ENCODE measurements around the gene CDK14. TPM values are rescaled to one million over a fixed set of nuclear protein-coding genes. Genes with fewer than 3 reads are reported as not detected.

CDK14 gene
- total RNA-seq, 2 donors from 2014 or later: 0.49 to 1.7 TPM

DNA sequence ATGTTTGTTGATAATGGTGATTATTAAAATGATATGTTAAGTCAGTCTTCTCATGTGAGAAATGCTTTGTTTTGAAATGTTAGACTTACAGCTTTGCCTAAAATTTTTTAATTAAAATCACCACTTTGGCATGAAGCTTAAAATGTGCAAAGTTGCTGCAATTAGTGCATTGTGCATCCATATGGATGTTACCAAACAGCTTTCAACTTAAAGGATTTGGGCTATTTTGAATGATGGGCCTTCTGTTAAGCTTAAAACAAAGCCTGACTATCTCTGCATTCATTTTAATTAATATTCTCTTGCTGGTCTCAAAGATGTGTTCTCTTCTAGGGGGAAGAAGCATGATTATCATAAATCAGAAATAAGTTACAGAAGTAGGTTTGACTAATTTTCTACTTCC is 603.5 kb downstream of the CDK14 start:
- DNase-seq: no peak
- no peak overlapping the region for H3K4me3 Mint-ChIP-seq
- peaks cover 0 to 5% of the 10 kb centered on the region in 2 donors for H3K9me3 Mint-ChIP-seq
- peaks cover 10% of the 10 kb centered on the region for H3K27me3 Mint-ChIP-seq (ENCODE audit: low read depth)
- no peaks in the 10 kb centered on the region for H3K4me1 Mint-ChIP-seq (ENCODE audit: low read depth)
- H3K27ac Mint-ChIP-seq: no peak overlapping the region
- H3K36me3 Mint-ChIP-seq (ENCODE audit: insufficient read depth in 2 of 2): no peaks in the 10 kb centered on the region
- no peak for ATAC-seq (replicated peaks in 1 of 2)

DNA sequence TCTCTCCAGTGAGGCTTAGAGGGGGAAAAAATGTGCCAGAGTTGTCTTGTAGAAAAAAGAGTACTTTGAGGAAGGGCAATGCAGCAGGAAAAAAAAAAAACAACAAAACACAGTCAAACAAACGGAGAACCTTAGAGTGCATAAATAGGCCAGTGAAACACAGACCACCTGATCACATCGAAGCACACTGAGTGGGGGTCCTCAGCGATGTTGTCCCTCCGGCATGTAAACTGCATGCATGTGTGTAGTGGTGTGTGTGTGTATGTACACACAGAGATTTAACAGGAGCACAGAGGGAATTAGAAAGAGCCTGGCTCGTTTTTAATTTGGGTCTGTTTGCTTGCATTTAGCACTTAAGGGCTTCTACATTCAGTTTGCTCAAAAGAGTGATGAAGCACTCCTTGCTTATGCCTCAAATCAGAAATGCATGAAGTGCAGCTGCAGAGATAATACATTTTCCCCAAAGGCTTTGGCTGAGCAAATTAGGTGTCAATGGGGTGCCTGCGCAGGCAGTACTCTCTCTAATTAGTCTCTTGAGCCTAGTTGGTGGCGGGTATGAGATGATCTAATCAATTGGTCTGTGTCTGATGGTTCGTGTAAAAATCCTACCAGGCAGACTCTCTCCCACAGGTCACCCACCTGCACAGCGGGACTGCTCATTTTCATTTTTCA is 605.5 kb downstream of the CDK14 start:
- H3K27ac Mint-ChIP-seq: no peak overlapping the region
- peaks cover 0 to 5% of the 10 kb centered on the region in 2 donors for H3K9me3 Mint-ChIP-seq
- no peak overlapping the region for H3K4me3 Mint-ChIP-seq
- ATAC-seq (replicated peaks in 1 of 2): no peak
- H3K36me3 Mint-ChIP-seq (ENCODE audit: insufficient read depth in 2 of 2): no peaks in the 10 kb centered on the region
- no peaks in the 10 kb centered on the region for H3K4me1 Mint-ChIP-seq (ENCODE audit: low read depth)
- DNase-seq: no peak
- no peaks in the 10 kb centered on the region for H3K27me3 Mint-ChIP-seq (ENCODE audit: low read depth)

DNA sequence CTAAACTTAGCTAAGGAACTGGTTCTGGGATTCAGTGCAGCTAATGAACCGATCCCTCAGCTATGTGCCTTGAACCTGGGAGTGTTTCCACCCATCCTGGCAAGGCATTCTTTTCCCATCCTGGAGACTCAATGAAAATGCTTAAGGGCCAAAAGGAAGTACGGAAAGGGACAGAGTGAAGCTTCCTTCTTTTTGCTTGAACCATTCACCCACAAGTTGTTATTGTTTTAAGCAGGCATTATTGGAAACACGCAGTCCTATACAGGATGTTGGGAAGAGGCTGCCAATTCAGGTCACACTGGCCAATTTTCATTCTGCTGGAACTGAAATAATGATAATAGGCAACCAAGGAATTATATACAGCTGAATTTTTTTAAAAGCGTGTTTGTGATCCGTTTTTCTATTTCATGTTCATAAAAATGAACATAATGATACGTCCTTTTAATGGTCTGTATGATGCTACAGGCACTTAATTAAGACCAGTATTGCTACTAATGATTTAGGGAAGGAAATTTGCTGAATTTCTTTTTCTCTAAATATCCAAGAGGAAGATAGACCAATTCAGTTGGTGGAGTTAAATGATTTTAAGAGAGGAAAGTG is 610.3 kb downstream of the CDK14 start:
- Mint-ChIP-seq H3K36me3 (ENCODE audit: insufficient read depth in 2 of 2) (no peaks in the 10 kb centered on the region), H3K27me3 (ENCODE audit: low read depth) (no peaks in the 10 kb centered on the region), H3K9me3 (peaks cover 0 to 5% of the 10 kb centered on the region in 2 donors), H3K27ac (no peak overlapping the region), H3K4me1 (ENCODE audit: low read depth) (peaks cover 5% of the 10 kb centered on the region), H3K4me3 (no peak overlapping the region)
- ATAC-seq (replicated peaks in 1 of 2) (no peak), DNase-seq (no peak)

DNA sequence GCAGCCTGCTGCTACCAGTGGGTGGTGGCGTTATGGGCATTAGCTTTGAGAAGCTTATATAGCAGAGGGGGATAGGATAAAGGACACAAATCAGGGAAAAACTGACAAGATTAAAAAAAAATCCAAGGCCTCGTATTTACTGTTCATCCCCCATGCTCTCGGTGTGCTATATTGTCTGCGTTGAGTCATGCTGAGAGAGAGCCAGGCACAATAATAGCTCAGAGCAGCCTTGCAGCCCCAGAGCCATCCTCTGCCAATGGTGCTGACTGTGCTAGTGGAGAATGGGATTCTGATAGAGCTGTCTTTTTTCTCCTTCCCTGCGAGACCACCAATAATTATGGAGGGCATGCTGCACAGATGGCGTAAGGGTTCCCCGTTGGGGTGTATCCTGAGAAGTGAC is 616.5 kb downstream of the CDK14 start:
- Mint-ChIP-seq H3K9me3 (no peaks in the 10 kb centered on the region), H3K4me1 (ENCODE audit: low read depth) (no peaks in the 10 kb centered on the region), H3K36me3 (ENCODE audit: insufficient read depth in 2 of 2) (no peaks in the 10 kb centered on the region), H3K4me3 (no peak overlapping the region), H3K27me3 (ENCODE audit: low read depth) (no peaks in the 10 kb centered on the region), H3K27ac (no peak overlapping the region)
- no peak for ATAC-seq (replicated peaks in 1 of 2)
- DNase-seq: no peak

DNA sequence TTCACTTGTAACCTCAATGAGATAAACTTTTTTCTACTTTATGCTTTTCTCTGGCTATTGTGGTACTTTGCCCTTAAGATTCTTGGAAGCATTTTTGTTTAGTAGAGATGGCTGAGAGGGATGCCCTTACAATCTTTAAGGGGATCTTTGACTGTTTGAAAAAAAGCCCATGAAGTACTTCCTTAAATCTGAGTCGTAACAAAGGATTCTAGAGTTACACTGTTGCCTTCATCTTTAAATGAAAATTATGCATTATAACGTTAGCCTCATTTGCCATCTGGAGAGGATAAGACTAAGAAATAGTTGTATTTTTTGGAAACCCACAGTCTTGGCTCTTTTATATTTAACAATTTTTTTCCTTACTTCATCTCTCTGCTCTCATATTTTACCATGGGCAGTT is 630.3 kb downstream of the CDK14 start:
- Mint-ChIP-seq H3K4me3 (no peak overlapping the region), H3K9me3 (no peaks in the 10 kb centered on the region), H3K4me1 (ENCODE audit: low read depth) (peaks cover 4% of the 10 kb centered on the region), H3K27me3 (ENCODE audit: low read depth) (no peaks in the 10 kb centered on the region), H3K36me3 (ENCODE audit: insufficient read depth in 2 of 2) (no peaks in the 10 kb centered on the region), H3K27ac (no peak overlapping the region)
- no peak for DNase-seq
- no peak for ATAC-seq (replicated peaks in 1 of 2)

DNA sequence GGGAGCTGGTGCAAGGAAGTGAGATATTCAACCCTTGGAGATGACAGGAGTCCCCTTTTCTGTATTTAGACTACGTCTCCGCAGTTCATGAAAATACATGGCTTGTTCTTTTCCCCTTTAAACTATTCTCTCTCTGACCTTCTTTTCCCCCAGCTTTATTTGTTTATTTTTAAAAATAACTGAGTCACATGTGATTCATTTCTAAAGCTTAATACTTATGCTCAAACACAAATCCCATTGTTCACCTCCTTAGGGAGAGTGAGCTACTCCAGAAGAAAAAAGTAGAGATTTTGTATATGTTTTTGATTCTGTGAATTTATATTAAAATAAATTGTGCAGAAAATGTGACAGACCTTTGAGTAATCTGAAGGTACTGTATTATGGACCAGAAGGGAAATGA is 632.2 kb downstream of the CDK14 start:
- no peaks in the 10 kb centered on the region for H3K36me3 Mint-ChIP-seq (ENCODE audit: insufficient read depth in 2 of 2)
- H3K4me3 Mint-ChIP-seq: no peak overlapping the region
- H3K9me3 Mint-ChIP-seq: no peaks in the 10 kb centered on the region
- ATAC-seq (replicated peaks in 1 of 2): no peak
- no peak overlapping the region for H3K27ac Mint-ChIP-seq
- H3K27me3 Mint-ChIP-seq (ENCODE audit: low read depth): no peaks in the 10 kb centered on the region
- DNase-seq: no peak
- H3K4me1 Mint-ChIP-seq (ENCODE audit: low read depth): peaks cover 4% of the 10 kb centered on the region

- DNase-seq (no peak), ATAC-seq (replicated peaks in 1 of 2) (no peak)
- Mint-ChIP-seq H3K4me3 (no peak overlapping the region), H3K27me3 (ENCODE audit: low read depth) (no peaks in the 10 kb centered on the region), H3K27ac (no peak overlapping the region), H3K9me3 (no peaks in the 10 kb centered on the region), H3K4me1 (ENCODE audit: low read depth) (peaks cover 4% of the 10 kb centered on the region), H3K36me3 (ENCODE audit: insufficient read depth in 2 of 2) (no peaks in the 10 kb centered on the region)
Observed at GRCh38 chr7:91228927-91229558, 632.9 kb downstream of the CDK14 start.

DNA sequence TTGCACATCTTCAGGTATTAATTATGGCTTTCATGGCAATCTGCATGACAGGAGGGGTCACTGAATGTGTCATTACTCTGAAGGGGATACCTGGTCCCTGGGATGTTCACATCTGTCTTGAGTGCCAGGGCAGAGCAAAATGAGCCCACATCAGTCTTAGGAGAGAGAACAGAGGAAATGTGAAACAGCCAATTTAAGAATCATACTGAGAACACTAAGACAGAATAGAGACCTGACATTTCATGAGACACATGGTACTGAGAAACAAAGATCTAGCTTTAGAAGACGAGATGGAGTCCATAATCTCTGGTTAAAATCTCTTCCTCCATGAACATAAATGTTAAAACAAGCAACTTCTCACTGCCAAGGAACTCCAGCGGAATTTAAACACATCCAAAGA is 634.0 kb downstream of the CDK14 start:
- Mint-ChIP-seq H3K4me1 (ENCODE audit: low read depth) (peaks cover 4% of the 10 kb centered on the region), H3K4me3 (no peak overlapping the region), H3K9me3 (no peaks in the 10 kb centered on the region), H3K27me3 (ENCODE audit: low read depth) (no peaks in the 10 kb centered on the region), H3K36me3 (ENCODE audit: insufficient read depth in 2 of 2) (no peaks in the 10 kb centered on the region), H3K27ac (no peak overlapping the region)
- ATAC-seq (replicated peaks in 1 of 2) (peak in 1 of 2 donors; percentile 62), DNase-seq (no peak)

DNA sequence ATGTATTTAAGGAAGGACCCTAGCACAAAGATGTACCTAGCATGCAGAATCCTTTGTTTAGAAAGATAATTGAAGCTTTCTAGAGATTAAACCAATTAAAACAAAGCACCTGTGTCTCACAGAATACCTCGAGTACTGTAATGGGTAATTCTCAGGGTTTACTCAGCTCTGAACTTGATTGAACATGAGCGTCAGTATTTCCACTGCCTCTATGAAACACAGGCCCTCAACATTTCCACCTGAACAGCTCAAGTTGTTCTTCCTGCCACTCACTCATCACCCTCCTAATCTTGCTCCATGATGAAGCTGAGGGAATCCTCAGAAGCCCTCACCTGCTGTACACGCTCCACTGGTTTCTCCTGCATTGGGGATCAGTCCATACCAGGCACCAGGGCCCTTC is 634.4 kb downstream of the CDK14 start:
- H3K27me3 Mint-ChIP-seq (ENCODE audit: low read depth): no peaks in the 10 kb centered on the region
- peak; percentile 52 to 78 for ATAC-seq (replicated peaks in 1 of 2)
- peak overlapping the region in 1 of 2 donors; percentile 31 for H3K4me3 Mint-ChIP-seq
- H3K27ac Mint-ChIP-seq: no peak overlapping the region
- H3K4me1 Mint-ChIP-seq (ENCODE audit: low read depth): peaks cover 4% of the 10 kb centered on the region
- DNase-seq: no peak
- H3K36me3 Mint-ChIP-seq (ENCODE audit: insufficient read depth in 2 of 2): no peaks in the 10 kb centered on the region
- no peaks in the 10 kb centered on the region for H3K9me3 Mint-ChIP-seq

DNA sequence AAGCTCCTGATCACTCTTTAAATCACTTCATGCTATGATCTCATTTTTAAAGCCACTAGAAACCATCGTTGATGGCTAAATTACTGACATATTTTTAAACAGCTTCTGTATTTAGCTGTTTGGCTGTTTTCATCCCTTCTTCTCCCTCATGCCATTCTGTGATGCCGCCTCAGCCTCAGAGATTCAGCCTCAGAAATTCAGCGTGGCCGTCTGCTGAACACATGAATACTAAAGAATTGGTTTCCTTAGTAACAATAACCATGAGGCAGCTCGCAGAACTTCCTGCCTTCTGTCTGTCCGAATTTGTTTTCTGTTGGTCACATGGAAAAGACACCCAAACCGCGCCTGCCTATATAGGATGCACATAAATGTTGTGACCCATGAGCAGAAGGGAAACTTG is 637.1 kb downstream of the CDK14 start:
- ATAC-seq (replicated peaks in 1 of 2): no peak
- Mint-ChIP-seq H3K9me3 (no peaks in the 10 kb centered on the region), H3K36me3 (ENCODE audit: insufficient read depth in 2 of 2) (no peaks in the 10 kb centered on the region), H3K27me3 (ENCODE audit: low read depth) (no peaks in the 10 kb centered on the region), H3K4me1 (ENCODE audit: low read depth) (peaks cover 4% of the 10 kb centered on the region), H3K4me3 (no peak overlapping the region), H3K27ac (no peak overlapping the region)
- no peak for DNase-seq

- no peaks in the 10 kb centered on the region for H3K4me1 Mint-ChIP-seq (ENCODE audit: low read depth)
- DNase-seq (no peak), ATAC-seq (replicated peaks in 1 of 2) (no peak)
- H3K36me3 Mint-ChIP-seq (ENCODE audit: insufficient read depth in 2 of 2): no peaks in the 10 kb centered on the region
- no peaks in the 10 kb centered on the region for H3K9me3 Mint-ChIP-seq
- H3K27ac Mint-ChIP-seq: no peak overlapping the region
- H3K4me3 Mint-ChIP-seq: no peak overlapping the region
- no peaks in the 10 kb centered on the region for H3K27me3 Mint-ChIP-seq (ENCODE audit: low read depth)
Observed at GRCh38 chr7:91235211-91235832, 639.2 kb downstream of the CDK14 start.

DNA sequence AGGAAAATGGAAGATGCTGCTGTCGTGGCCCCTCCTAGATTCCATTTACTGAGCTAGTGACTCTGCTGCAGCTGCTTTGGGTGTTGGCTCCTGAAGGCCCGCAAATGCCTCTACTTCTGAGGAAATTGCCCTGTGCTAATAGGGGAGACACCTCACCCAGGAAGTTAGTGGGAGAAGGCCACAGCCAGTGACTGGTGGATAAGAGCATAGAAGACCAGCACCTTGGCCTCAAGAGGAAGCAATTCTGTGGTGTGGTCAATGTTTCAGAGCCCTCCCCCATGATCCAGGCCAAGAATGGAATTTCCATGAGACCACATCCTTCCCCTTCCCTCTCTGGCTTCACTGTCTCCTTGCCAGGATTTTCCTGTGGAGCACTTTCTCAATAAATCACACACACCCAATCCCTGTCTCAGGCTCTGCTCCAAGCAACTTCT is 643.1 kb downstream of the CDK14 start:
- Mint-ChIP-seq H3K4me1 (ENCODE audit: low read depth) (no peaks in the 10 kb centered on the region), H3K9me3 (no peaks in the 10 kb centered on the region), H3K36me3 (ENCODE audit: insufficient read depth in 2 of 2) (no peaks in the 10 kb centered on the region), H3K4me3 (no peak overlapping the region), H3K27ac (no peak overlapping the region), H3K27me3 (ENCODE audit: low read depth) (no peaks in the 10 kb centered on the region)
- ATAC-seq (replicated peaks in 1 of 2) (no peak), DNase-seq (no peak)

GRCh38 chr7:91239772-91240171 is 643.7 kb downstream of the CDK14 start:
- ATAC-seq (replicated peaks in 1 of 2) (no peak), DNase-seq (no peak)
- Mint-ChIP-seq H3K9me3 (no peaks in the 10 kb centered on the region), H3K4me3 (no peak overlapping the region), H3K27me3 (ENCODE audit: low read depth) (no peaks in the 10 kb centered on the region), H3K4me1 (ENCODE audit: low read depth) (no peaks in the 10 kb centered on the region), H3K27ac (no peak overlapping the region), H3K36me3 (ENCODE audit: insufficient read depth in 2 of 2) (no peaks in the 10 kb centered on the region)
